ENCODE measurements around the gene CBLN3.
A peak's percentile ranks its signal among the peaks of the same experiment; 100 is the strongest.

Gene CBLN3

GRCh38 chr14:24426150-24426911 is 3.1 kb downstream of the CBLN3 start:
- no peak for DNase-seq (ENCODE audit: low spot score)

- DNase-seq (ENCODE audit: low spot score): no peak
Observed at GRCh38 chr14:24425704-24426103, 3.8 kb downstream of the CBLN3 start.

GRCh38 chr14:24422694-24423601 is 6.5 kb downstream of the CBLN3 start:
- no peak for DNase-seq (ENCODE audit: low spot score)

GRCh38 chr14:24422261-24422660 is 7.2 kb downstream of the CBLN3 start:
- no peak for DNase-seq (ENCODE audit: low spot score)

GRCh38 chr14:24418492-24418873 is 11.0 kb downstream of the CBLN3 start:
- DNase-seq (ENCODE audit: low spot score): no peak

GRCh38 chr14:24417832-24418491 is 11.5 kb downstream of the CBLN3 start:
- DNase-seq (ENCODE audit: low spot score): no peak

GRCh38 chr14:24416932-24417619 is 12.4 kb downstream of the CBLN3 start:
- DNase-seq (ENCODE audit: low spot score): no peak

GRCh38 chr14:24416254-24416931 is 13.1 kb downstream of the CBLN3 start:
- no peak for DNase-seq (ENCODE audit: low spot score)

GRCh38 chr14:24415421-24416253 is 13.8 kb downstream of the CBLN3 start:
- DNase-seq (ENCODE audit: low spot score): no peak

GRCh38 chr14:24414732-24415420 is 14.6 kb downstream of the CBLN3 start:
- no peak for DNase-seq (ENCODE audit: low spot score)

- no peak for DNase-seq (ENCODE audit: low spot score)
Observed at GRCh38 chr14:24414077-24414476, 15.4 kb downstream of the CBLN3 start.

GRCh38 chr14:24411443-24412389 is 17.8 kb downstream of the CBLN3 start:
- DNase-seq (ENCODE audit: low spot score): peak; percentile 78

GRCh38 chr14:24409956-24410355 is 19.5 kb downstream of the CBLN3 start:
- DNase-seq (ENCODE audit: low spot score): no peak

GRCh38 chr14:24409192-24409591 is 20.3 kb downstream of the CBLN3 start:
- no peak for DNase-seq (ENCODE audit: low spot score)

GRCh38 chr14:24408764-24409163 is 20.7 kb downstream of the CBLN3 start:
- DNase-seq (ENCODE audit: low spot score): no peak

GRCh38 chr14:24407608-24408325 is 21.7 kb downstream of the CBLN3 start:
- DNase-seq (ENCODE audit: low spot score): no peak

GRCh38 chr14:24406416-24406815 is 23.1 kb downstream of the CBLN3 start:
- DNase-seq (ENCODE audit: low spot score): no peak

GRCh38 chr14:24404814-24405213 is 24.7 kb downstream of the CBLN3 start:
- no peak for DNase-seq (ENCODE audit: low spot score)

Measured in HuH-7 (cell line).